Psoas muscle (tissue), 8 donors: ENCODE results near the gene MPND. TPM values are rescaled to one million over a fixed set of nuclear protein-coding genes. Genes with fewer than 3 reads are reported as not detected.

ENCODE experiments used
- ATAC-seq, 4 donors: fragments of 200-7000 bp; cut with Tn5 transposase; one replicate each; pipeline ENCODE4 v1.9.1; 2020; ENCODE audit warnings: moderate library complexity in 3 of 4, mild to moderate bottlenecking in 2 of 4
- DNase-seq, 2 donors: peaks; one replicate each; pipeline ENCODE4 v3.0.0-alpha.2; 2020
- H3K27ac ChIP-seq: fragments of 200-600 bp; one replicate; pipeline ENCODE4 v1.8.0; 2022
- H3K27me3 ChIP-seq, 3 donors: fragments of 200-600 bp in 1 of 3; one replicate each; pipeline versions ENCODE4 v1.6.1 to v1.8.0; 2013 to 2022; ENCODE audit warnings: low read length in 2 of 3, mild to moderate bottlenecking in 2 of 3, moderate library complexity in 1 of 3; ENCODE audit not compliant: insufficient read depth in 3 of 3
- H3K36me3 ChIP-seq, 2 donors: fragments of 200-600 bp in 1 of 2; one replicate each; pipeline versions ENCODE4 v1.6.1 to v1.8.0; 2013 to 2022; ENCODE audit warnings: low read depth in 1 of 2, mild to moderate bottlenecking in 1 of 2, moderate library complexity in 1 of 2; ENCODE audit not compliant: insufficient read depth in 1 of 2
- H3K4me1 ChIP-seq: fragments of 200-600 bp; one replicate; pipeline ENCODE4 v1.8.0; 2022
- H3K4me3 ChIP-seq: fragments of 200-600 bp; one replicate; pipeline ENCODE4 v1.8.0; 2022; ENCODE audit warnings: mild to moderate bottlenecking
- H3K9me3 ChIP-seq: fragments of 200-600 bp; one replicate; pipeline ENCODE4 v1.8.0; 2022
- CTCF ChIP-seq: fragments of 200-600 bp; IDR thresholded peaks from one replicate; pipeline ENCODE4 v1.8.0; 2022; ENCODE audit warnings: antibody characterized with exemption
- WGBS, 3 donors: extraction: QIAGEN DNeasy Blood & Tissue Kit; methylation state at CpG; one replicate each; pipeline versions ENCODE4 v1.1.6 to v1.1.7; 2013; 5-methylcytosine and 5-hydroxymethylcytosine counted together
- intact Hi-C, 2 donors: fragments of 100-400 bp; cut with DNase I; formaldehyde crosslinking; loops; one replicate each; pipeline versions ENCODE4 v1.11.0 to v1.14.2; 2022
- polyA plus RNA-seq, 3 donors: library from polyadenylated mRNA; stranded (reverse); fragments of 200-250 nt; gene quantifications; one replicate each; pipeline ENCODE4 v1.2.3, GENCODE V29; 2013
- total RNA-seq, 4 donors: library from RNA; stranded (reverse); fragmentation: NEBNext Ultra II Directional in 2 of 4; extraction: Animal tissue kit (Norgen Biotek cat#: 25700) in 2 of 4; gene quantifications; one replicate each; pipeline versions ENCODE4 v1.2.1 to v1.2.4, GENCODE V29; 2021 to 2023
- donor health status: healthy with polysubstance abuse.
- donor health status: DM: no; HTN: no; CAD: no; lungs with moderate emphysema.
- donor health status: Bipolar disorder and iron deficiency.
- donor health status: healthy.
- donor health status: DM: yes; HTN: yes; CAD: no.
- donor health status: DM: no; HTN: no; CAD: no.
- donor health status: DM: no; HTN: no; CAD: no.
- donor health status: DM: yes; HTN: yes; CAD: no.

The MPND gene
- total and polyA plus RNA-seq, 7 donors = 7.4 to 16.4 (median 10.3) TPM

DNA sequence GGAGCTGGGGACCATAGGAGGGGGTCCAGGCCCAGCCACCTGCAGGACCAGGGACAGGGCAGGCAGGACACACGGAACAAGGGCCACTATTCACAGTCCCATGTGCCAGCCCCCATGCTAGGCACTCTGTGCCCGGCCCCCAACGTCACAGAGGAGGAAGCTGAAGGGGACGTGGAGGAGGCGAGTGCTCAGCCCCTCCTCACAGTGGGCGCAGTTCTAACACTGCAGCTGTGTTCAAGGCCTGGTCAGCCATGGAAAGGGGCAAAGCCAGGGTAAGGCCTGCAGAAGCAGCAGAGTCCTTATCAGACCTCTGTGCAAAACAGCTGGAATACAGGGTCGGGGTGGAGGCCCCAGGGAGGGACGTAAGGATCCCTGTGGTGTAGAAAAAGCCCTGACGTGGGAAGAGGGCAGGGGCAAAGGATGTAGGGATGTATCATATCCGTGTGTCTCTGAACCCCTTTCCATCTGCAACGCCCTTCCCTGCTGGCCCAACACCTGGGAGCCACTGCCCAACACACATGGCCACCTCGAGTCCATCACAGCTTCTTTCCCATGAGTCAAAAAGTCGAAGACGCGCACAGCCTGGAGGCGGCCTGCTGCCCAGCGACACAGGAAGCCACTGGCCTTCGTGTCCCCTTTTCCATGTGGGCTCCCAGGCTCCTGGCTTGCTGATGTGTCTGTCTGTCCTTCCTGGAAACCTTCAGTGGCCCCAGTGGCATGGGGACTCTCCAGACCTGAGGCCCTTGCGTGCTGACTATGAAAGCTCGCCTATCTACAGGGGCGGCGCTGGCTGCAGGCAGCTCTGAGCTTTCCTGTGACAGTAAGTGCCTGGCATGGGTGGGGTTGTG, 29.0 kb downstream of the MPND start:
- WGBS, 3 donors = 77 to 83% (median 78%) methylated on average over 22 of the region's 22 CpGs
- intact Hi-C loops = no loop called here
- H3K4me3 ChIP-seq = no peak overlapping the region
- H3K27ac ChIP-seq = peak overlapping the region; percentile 85
- no peak for ATAC-seq
- H3K4me1 ChIP-seq = peaks cover 99% of the 10 kb centered on the region
- TF ChIP-seq CTCF = no peak
- no peaks in the 10 kb centered on the region for H3K27me3 ChIP-seq
- DNase-seq = peak in 1 of 2 donors; percentile 22
- no peaks in the 10 kb centered on the region for H3K9me3 ChIP-seq
- no peaks in the 10 kb centered on the region for H3K36me3 ChIP-seq

DNA sequence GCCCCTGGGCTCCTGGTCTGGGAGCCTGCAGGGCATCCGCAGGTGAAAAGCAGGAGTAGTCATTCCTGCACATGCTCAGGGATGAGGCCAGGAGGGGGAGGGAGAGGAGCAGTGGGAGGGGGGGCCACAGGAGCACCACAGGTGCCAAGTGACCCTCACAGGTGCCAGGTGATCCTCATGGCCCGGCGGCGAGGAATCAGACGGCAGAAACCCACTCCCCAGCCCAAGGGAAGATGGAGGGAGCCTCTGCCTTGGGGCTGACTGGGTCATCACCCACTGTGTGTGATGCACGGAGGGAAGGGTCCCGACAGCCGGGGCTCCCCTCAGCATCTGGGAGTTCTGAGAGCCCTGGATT, 29.6 kb downstream of the MPND start:
- Histone ChIP-seq H3K4me3 (no peak overlapping the region), H3K9me3 (no peaks in the 10 kb centered on the region), H3K4me1 (peaks cover 98% of the 10 kb centered on the region), H3K27ac (peak overlapping the region; percentile 85), H3K27me3 (no peaks in the 10 kb centered on the region), H3K36me3 (no peaks in the 10 kb centered on the region)
- WGBS, 3 donors = 48 to 63% (median 54%) methylated on average over 8 of the region's 8 CpGs
- ATAC-seq (no peak), DNase-seq (peak in 1 of 2 donors; percentile 10)
- TF ChIP-seq CTCF = no peak
- intact Hi-C loops = no loop called here

DNA sequence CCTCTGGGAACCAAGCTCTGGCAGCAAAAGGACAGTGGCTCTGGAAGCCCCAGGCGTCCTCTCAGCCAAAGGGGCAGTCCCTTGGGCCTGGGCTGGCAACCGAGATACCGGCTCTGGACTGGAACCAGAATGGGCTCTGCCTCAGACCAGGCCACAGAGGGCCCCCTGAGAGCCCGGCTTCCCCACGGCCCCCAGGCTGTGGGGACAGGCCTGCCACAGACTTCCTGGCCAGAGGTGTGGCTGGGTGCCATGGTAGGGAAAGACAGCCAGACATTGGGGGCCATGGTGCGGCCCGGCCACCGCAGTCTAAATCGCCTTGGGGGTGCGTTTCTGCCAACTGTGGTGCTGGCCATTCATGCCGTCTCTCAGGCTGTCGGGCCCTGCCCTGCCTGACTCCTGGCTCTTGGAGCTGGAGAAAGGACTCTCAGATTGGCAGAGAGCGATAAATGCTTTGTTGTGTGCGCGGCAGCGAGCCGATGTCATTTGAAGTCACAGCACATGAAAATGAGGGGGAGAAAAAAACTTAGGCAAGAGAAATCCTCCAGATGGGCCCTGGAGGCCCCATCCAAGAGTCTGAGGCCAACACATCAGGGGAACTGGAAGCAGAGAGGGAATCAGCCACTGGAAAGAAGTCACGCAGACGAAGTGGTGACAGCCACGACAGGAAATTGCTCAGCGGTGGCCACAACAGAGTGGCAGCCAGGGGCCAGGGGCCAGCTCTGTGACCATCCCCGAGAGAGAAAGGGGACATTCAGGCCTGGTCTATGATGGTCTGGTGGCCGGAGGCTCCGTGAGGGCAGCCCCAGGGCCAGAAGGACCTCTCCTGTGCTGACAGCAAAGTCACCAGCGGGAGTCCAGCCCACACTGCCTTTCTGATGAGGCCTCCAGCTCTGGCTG, 30.5 kb downstream of the MPND start:
- intact Hi-C loops = no loop called here
- peaks cover 98% of the 10 kb centered on the region for H3K4me1 ChIP-seq
- peak overlapping the region; percentile 31 for H3K4me3 ChIP-seq
- no peak for TF ChIP-seq CTCF
- H3K27me3 ChIP-seq = no peaks in the 10 kb centered on the region
- WGBS, 3 donors = 14 to 21% (median 15%) methylated on average over 24 to 25 of the region's 25 CpGs
- peak overlapping the region; percentile 85 for H3K27ac ChIP-seq
- H3K36me3 ChIP-seq = no peaks in the 10 kb centered on the region
- DNase-seq (peak; percentile 70 to 83), ATAC-seq (peak in 3 of 4 donors; percentile 18 to 31 (median 28))
- no peaks in the 10 kb centered on the region for H3K9me3 ChIP-seq

DNA sequence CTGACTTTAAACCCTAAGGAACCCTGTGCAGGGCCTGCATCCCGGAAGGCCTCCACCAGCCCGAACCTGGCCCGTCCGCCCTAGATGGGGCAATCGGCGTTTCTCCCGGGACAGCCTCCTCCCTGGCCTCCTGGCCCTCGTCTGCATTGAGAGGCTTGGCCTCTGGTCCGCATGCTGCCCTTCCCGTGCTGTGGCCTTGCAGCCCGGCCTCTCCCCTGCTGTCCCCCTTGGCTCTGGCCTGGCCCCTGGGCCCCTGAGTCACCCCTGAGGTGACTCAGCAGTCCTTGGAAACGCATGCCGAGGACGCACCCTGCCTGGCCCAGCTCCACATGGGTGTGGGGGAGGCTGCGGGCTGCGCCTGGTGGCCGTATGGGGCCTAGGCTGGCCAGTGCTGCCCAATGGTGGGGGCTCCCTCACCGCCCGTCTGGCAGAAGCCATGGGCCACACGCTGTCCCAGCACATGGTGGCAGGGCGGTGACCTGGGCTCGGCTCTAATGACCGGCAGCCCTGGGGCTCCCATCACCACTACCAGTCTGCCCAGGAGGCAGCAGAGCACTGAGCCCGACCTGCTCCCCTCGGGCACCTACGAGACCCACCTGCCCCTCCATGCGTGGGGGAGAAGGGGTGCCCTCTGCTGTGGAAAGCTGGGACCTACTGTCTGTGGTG, 31.3 kb downstream of the MPND start:
- Histone ChIP-seq H3K4me1 (peaks cover 98% of the 10 kb centered on the region), H3K27me3 (no peaks in the 10 kb centered on the region), H3K9me3 (no peaks in the 10 kb centered on the region), H3K27ac (peak overlapping the region; percentile 85), H3K4me3 (peak overlapping the region; percentile 31), H3K36me3 (no peaks in the 10 kb centered on the region)
- TF ChIP-seq CTCF = no peak
- ATAC-seq (peak; percentile 23 to 69 (median 62)), DNase-seq (peak; percentile 92 to 95)
- 39 to 59% (median 43%) methylated on average over 23 to 27 of the region's 27 CpGs for WGBS, 3 donors
- intact Hi-C loops = no loop called here
